Left forelimb (tissue), 1 donor: ENCODE data around the gene CYP2A6.
"Not testable (repeated sequence)": the region's sequence is repeated elsewhere in the genome, so short reads cannot be mapped to it uniquely, and the experiment has no call there.

Source experiments
- DNase-seq: peaks from one replicate; pipeline ENCODE4 v3.0.0-alpha.2; 2018; ENCODE audit warnings: low spot score

Gene CYP2A6, protein sequence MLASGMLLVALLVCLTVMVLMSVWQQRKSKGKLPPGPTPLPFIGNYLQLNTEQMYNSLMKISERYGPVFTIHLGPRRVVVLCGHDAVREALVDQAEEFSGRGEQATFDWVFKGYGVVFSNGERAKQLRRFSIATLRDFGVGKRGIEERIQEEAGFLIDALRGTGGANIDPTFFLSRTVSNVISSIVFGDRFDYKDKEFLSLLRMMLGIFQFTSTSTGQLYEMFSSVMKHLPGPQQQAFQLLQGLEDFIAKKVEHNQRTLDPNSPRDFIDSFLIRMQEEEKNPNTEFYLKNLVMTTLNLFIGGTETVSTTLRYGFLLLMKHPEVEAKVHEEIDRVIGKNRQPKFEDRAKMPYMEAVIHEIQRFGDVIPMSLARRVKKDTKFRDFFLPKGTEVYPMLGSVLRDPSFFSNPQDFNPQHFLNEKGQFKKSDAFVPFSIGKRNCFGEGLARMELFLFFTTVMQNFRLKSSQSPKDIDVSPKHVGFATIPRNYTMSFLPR

DNA sequence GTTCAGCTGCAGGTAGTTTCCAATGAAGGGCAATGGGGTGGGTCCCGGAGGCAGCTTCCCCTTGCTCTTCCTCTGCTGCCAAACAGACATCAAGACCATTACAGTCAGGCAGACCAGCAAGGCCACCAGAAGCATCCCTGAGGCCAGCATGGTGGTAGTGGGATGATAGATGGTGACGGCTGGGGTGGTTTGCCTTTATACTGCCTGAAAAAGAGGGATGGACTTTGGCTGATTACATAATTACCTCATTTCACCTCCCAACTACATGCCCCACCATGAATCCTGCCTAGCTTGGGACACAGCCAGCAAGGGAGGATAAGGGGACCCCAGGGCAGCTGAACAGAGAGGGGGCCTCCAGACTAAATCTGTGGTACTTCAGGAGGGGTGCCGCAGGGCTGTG is at the start of gene CYP2A6:
CYP2A6 (minus strand) TSS at position 171 of the 400 bp plus-strand sequence; CDS start at position 150, 21 bp downstream.
- DNase-seq = not testable (repeated sequence)

GRCh38 chr19:40899964-40900363 is 49.7 kb upstream of the CYP2A6 start:
- not testable (repeated sequence) for DNase-seq

DNA sequence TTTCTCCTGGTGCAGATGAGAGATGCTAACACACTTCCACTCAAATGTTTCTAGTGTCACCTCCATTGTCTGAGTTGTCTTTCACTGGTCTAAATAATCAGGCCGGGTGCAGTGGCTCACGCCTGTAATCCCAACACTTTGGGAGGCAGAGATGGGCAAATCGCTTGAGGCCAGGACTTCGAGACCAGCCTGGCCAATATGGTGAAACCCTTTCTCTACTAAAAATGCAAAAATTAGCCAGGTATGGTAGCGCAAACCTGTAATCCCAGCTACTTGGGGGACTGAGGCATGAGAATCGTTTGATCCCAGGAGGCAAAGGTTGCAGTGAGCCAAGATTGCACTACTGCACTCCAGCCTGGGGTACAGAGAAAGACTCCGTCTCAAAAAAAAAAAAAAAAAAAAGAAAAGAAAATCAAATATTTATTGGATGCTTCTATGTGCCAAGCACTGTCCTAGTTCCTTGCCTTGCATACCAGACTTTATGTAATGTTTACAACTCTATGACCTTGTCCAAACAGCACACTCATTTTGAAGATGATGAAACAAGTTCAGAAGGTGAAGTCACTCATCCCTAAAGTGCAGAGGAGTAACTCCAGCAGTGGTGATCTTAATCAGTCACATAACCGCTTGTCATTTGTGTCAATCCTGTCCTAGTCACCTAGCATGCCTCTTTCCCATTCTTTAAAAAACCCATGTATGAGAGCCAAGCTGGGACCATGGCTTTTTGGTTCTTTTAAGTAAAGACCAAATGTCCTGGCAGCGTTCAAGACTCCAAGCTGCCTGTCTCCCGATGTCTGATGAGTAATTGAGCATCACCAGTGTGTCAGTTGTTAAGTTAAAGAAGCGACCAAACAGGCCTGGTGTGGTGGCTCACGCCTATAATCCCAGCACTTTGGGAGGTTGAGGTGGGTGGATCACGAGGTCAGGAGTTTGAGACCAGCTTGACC is 46.9 kb upstream of the CYP2A6 start:
- DNase-seq = not testable (repeated sequence)

DNA sequence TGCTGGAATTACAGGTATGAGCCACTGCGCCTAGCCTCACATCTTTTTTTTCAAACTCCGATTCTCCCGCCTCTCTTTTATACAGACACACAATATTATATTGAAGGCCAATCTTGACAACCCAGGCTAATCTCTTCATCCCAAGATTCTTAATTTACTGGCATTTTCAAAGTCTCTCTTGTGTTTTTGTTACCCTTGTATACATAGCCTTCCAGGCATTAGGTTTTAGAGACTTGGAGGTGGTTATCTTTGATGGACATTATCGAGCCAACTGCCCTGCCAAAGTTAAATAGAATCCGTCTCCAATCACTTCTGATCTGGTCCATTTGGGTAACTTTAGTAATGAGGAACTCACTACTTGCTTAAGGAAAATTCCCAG is 46.2 kb upstream of the CYP2A6 start:
- DNase-seq = no peak

DNA sequence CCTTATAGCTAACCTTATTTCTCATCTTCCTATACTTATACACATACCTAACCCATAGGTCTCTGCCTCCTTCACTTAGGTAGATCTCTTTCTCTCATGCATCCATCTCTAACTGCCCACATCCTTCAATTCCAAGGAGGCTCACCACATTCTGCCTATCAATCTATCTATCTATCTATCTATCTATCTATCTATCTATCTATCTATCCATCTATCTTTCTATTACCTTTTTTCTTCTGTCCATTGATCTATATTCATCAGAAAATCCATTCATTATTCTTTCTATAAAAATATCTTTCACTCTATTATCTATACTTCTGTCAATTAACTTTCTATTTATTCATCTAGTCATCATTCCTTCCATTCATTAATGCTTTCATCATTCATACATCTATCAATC is 42.9 kb upstream of the CYP2A6 start:
- no peak for DNase-seq

DNA sequence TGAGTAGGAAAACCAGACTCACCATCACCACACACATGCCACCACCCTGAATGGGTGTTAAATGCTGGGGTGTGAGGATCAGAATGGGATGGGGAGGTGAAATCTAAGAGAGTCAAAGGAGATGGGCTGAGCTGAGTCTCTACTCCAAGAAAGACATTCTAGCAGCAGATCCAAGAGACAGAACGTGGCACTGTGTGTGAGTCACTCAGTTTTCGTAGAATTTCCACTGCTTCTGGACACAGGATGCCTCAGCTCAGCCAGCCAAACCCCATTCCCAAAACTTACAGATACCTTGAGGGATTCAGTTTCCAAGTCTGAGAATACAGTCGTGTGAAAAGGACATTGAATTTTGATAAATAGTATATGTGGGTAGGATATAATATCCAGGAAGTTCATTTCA is 39.1 kb upstream of the CYP2A6 start:
- no peak for DNase-seq

DNA sequence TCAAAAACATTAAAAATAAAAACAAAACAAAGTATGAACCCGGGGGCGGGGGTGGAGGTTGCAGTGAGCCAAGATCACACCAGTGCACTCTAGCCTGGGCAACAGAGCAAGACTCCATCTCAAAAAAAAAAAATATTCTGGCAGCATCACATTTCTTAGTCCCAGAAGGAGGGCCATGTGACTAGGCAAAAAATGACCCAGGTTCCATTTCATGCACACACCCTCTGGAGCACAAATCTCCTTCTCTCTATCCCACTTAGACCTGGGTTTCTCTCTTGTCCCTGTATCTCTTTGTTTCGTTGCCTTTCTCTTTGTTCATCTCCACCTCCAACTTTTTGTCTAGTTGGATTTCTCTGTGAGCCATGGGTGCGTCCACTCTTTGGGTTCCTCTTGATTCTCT is 37.9 kb upstream of the CYP2A6 start:
- DNase-seq = no peak

- DNase-seq = not testable (repeated sequence)
Measured at GRCh38 chr19:40884187-40884931, 34.1 kb upstream of the CYP2A6 start.

GRCh38 chr19:40882062-40882461 is 31.8 kb upstream of the CYP2A6 start, which contains the start of gene CYP2A7:
TSS of gene CYP2A7 (minus strand) at chr19:40882231. CDS start at chr19:40882210, 21 bp downstream.
- DNase-seq = not testable (repeated sequence)

GRCh38 chr19:40879349-40879748 is 29.1 kb upstream of the CYP2A6 start:
- DNase-seq = not testable (repeated sequence)

GRCh38 chr19:40875526-40875951 is 25.3 kb upstream of the CYP2A6 start:
- DNase-seq = not testable (repeated sequence)

GRCh38 chr19:40874874-40875273 is 24.6 kb upstream of the CYP2A6 start:
- DNase-seq = not testable (repeated sequence)

GRCh38 chr19:40873873-40874272 is 23.6 kb upstream of the CYP2A6 start:
- DNase-seq = not testable (repeated sequence)

DNA sequence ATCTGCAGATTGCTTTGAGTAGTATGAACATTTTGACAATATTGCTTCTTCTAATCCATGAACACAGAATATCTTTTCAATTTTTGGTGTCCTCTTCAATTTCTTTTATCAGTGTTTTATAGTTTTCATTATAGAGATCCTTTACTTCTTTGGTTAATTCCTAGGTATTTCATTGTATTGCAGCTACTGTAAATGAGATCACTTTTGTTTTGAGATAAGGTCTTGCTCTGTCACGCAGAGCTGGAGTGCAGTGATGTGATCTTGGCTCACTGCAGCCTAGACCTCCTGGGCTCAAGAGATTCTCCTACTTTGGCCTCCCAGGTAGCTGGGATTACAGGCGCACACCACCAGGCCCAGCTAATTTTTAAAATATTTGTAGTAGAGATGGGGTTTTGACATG is 22.0 kb upstream of the CYP2A6 start:
- DNase-seq = no peak

DNA sequence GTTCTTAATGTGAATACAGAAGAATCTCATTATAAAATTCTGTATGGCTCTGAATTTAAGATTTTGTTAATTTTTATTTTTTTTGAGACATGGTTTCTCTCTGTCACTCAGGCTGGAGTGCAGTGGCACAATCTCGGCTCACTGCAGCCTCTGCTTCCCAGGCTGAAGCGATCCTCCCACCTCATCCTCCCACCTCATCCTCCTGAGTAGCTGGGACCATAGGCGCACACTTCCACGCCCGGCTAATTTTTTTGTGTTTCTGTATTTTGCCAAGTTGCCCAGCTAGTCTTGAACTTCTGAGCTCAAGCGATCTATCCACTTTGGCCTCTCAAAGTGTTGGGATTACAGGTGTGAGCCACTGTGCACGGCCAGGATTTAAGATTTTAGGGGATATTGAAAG is 17.5 kb upstream of the CYP2A6 start:
- no peak for DNase-seq

DNA sequence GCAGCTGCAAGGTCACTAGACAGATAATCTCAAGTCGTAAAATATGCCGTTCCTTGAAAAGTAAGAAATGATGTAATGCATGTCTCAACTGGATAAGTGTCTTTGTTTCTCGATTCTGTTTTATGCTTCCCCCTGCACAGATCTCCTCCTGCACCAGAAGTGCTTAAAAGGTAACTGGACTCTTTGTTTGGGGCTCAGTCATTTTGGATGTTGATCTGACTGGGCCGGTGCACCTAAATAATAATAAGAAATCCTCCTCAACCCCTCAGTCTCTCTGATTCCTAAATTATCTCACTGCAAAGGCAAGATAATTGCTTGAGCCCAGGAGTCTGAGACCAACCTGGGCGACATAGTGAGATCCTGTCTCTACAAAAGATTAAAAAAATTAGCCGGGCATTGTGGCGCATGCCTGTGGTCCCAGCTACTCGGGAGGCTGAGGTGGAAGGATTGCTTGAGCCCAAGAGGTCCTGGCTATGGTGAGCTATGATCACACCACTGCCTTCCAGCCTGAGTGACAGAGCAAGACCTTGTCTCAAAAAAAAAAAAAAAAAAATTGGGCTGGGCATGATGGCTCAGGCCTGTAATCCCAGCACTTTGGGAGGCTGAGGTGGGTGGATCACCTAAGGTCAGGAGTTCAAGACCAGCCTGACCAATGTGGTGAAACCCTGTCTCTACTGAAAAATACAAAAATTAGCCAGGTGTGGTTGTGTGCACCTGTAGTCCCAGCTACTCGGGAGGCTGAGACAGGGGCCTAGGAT is 14.7 kb upstream of the CYP2A6 start:
- DNase-seq = not testable (repeated sequence)

GRCh38 chr19:40862785-40863184 is 12.5 kb upstream of the CYP2A6 start:
- DNase-seq = no peak

GRCh38 chr19:40862333-40862732 is 12.1 kb upstream of the CYP2A6 start:
- DNase-seq = no peak

DNA sequence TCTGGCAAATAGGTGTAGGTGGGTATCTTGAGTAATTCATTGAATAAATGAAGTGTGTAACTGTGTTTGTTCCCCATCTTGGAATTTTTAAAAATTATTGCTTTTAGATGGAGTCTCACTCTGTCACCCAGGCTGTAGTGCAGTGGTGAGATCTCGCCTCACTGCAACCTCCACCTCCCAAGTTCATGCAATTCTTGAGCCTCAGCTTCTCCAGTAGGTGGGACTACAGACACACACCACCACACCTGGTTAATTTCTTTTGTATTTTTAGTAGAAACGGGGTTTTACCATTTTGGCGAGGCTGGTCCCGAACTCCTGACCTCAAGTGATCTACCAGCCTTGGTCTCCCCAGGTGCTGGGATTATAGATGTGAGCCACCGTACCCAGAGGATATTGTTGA is 7.9 kb upstream of the CYP2A6 start:
- no peak for DNase-seq

- not testable (repeated sequence) for DNase-seq
Measured at GRCh38 chr19:40852467-40853152, 2.4 kb upstream of the CYP2A6 start.
